H1 (cell line): Measurements from ENCODE around the gene PCGF3. TPM values are rescaled to one million over a fixed set of nuclear protein-coding genes. Genes with fewer than 3 reads are reported as not detected.

Source experiments
- CTCF ChIA-PET: fragments of 300-600 bp; sonication (Branson Sonifier 250); formaldehyde crosslinking; loops from one replicate; lab custom pipeline; 2021; ENCODE audit not compliant: partially characterized antibody; lab: Charles Lee
- POLR2A ChIA-PET: fragments of 300-600 bp; sonication (Branson Sonifier 250); formaldehyde crosslinking; loops from one replicate; lab custom pipeline; 2021; ENCODE audit warnings: inconsistent platforms; ENCODE audit not compliant: partially characterized antibody; lab: Charles Lee
- DNase-seq, 2 experiments: peaks; one replicate each; pipeline versions ENCODE4 v3.0.0 to v3.0.0-alpha.2; 2010 to 2022; ENCODE audit warnings: low spot score in 2 of 2, low read depth in 1 of 2, mixed read lengths in 1 of 2
- FAIRE-seq: peaks from 2 replicates; lab custom pipeline; 2011; peaks lifted over from hg19 to GRCh38; lab: Jason Lieb, UNC
- H2AFZ ChIP-seq: 2 replicates; pipeline ENCODE4 v1.8.1; 2012; ENCODE audit warnings: low read length, inconsistent platforms
- H2AK5ac ChIP-seq: 2 replicates; pipeline ENCODE4 v1.6.1; 2013; ENCODE audit warnings: low read depth, low read length
- H2BK120ac ChIP-seq: replicated peaks from 2 replicates; pipeline ENCODE3; 2013; ENCODE audit warnings: low read depth, low read length, inconsistent platforms
- H2BK12ac ChIP-seq: 2 replicates; pipeline ENCODE4 v1.6.1; 2013; ENCODE audit warnings: low read depth, low read length
- H2BK15ac ChIP-seq: 2 replicates; pipeline ENCODE4 v1.6.1; 2013; ENCODE audit warnings: low read length
- H2BK20ac ChIP-seq: 2 replicates; pipeline ENCODE4 v1.6.1; 2013; ENCODE audit warnings: low read length
- H2BK5ac ChIP-seq: 2 replicates; pipeline ENCODE4 v1.6.1; 2013; ENCODE audit warnings: low read depth, low read length
- H3K14ac ChIP-seq: 2 replicates; pipeline ENCODE4 v1.6.1; 2013; ENCODE audit warnings: inconsistent platforms; ENCODE audit not compliant: insufficient read length
- H3K18ac ChIP-seq: 2 replicates; pipeline ENCODE4 v1.6.1; 2013; ENCODE audit warnings: low read length; ENCODE audit errors: extremely low read depth
- H3K23ac ChIP-seq: 2 replicates; pipeline ENCODE4 v1.6.1; 2013; ENCODE audit warnings: inconsistent platforms; ENCODE audit not compliant: insufficient read length
- H3K23me2 ChIP-seq: 2 replicates; pipeline ENCODE4 v1.6.1; 2013; ENCODE audit warnings: low read depth, low read length
- H3K27ac ChIP-seq: 2 replicates; pipeline ENCODE4 v1.6.1; 2011; ENCODE audit warnings: low read depth, low read length, inconsistent platforms
- H3K27me3 ChIP-seq, 4 experiments: replicated peaks in 1 of 4; 1 replicate in 1 of 4; 2 replicates in 3 of 4; pipeline versions ENCODE4 v1.6.1 to v1.8.1; 2011 to 2013; ENCODE audit warnings: low read length in 3 of 4, mild to moderate bottlenecking in 3 of 4, inconsistent platforms in 2 of 4, mixed read lengths in 2 of 4, moderate library complexity in 1 of 4; ENCODE audit not compliant: control insufficient read depth in 3 of 4, insufficient read depth in 3 of 4; ENCODE audit errors: extremely low read depth in 1 of 4
- H3K36me3 ChIP-seq, 4 experiments: 2 replicates each; pipeline versions ENCODE4 v1.6.1 to v1.8.1; 2011 to 2013; ENCODE audit warnings: mild to moderate bottlenecking in 4 of 4, low read length in 3 of 4, moderate library complexity in 2 of 4, control low read depth in 1 of 4, inconsistent platforms in 1 of 4; ENCODE audit not compliant: insufficient read depth in 4 of 4, control insufficient read depth in 2 of 4
- H3K4ac ChIP-seq: replicated peaks from 2 replicates; pipeline ENCODE3; 2013; ENCODE audit warnings: low read length, low read depth, mixed read lengths, inconsistent platforms; ENCODE audit not compliant: insufficient read length
- H3K4me1 ChIP-seq, 4 experiments: replicated peaks in 1 of 4; 1 replicate in 1 of 4; 2 replicates in 3 of 4; pipeline versions ENCODE4 v1.6.1 to v1.8.1; 2011 to 2013; ENCODE audit warnings: low read length in 3 of 4, inconsistent platforms in 2 of 4, mixed read lengths in 1 of 4; ENCODE audit not compliant: insufficient read depth in 4 of 4, control insufficient read depth in 3 of 4
- H3K4me2 ChIP-seq, 2 experiments: 2 replicates each; pipeline versions ENCODE4 v1.6.1 to v1.8.1; 2011 to 2013; ENCODE audit warnings: low read depth in 2 of 2, low read length in 2 of 2, control low read depth in 1 of 2, inconsistent platforms in 1 of 2, mild to moderate bottlenecking in 1 of 2; ENCODE audit not compliant: insufficient read depth in 1 of 2
- H3K4me3 ChIP-seq, 4 experiments: fragments of 200-600, 300-600 bp in 1 of 4; sonication (generic), shearing (Covaris generic), sonication (Bioruptor Twin) in 1 of 4; 2 replicates each; pipeline versions ENCODE4 v1.5.1 to v1.8.1; 2011 to 2016; ENCODE audit warnings: low read length in 4 of 4, low read depth in 3 of 4, control low read depth in 2 of 4, inconsistent platforms in 2 of 4, mild to moderate bottlenecking in 2 of 4, mixed read lengths in 1 of 4, moderate library complexity in 1 of 4; ENCODE audit not compliant: insufficient read depth in 2 of 4; ENCODE audit errors: extremely low read depth in 1 of 4
- H3K56ac ChIP-seq: replicated peaks from 2 replicates; pipeline ENCODE3; 2013; ENCODE audit warnings: low read depth, mild to moderate bottlenecking, mixed read lengths, low read length, inconsistent platforms; ENCODE audit not compliant: insufficient read length
- H3K79me1 ChIP-seq: 2 replicates; pipeline ENCODE4 v1.6.1; 2013; ENCODE audit warnings: low read depth, low read length, control low read depth
- H3K79me2 ChIP-seq, 2 experiments: 2 replicates each; pipeline versions ENCODE4 v1.6.1 to v1.8.1; 2012 to 2013; ENCODE audit warnings: low read length in 2 of 2, mild to moderate bottlenecking in 2 of 2, inconsistent platforms in 1 of 2; ENCODE audit not compliant: insufficient read depth in 2 of 2, control insufficient read depth in 1 of 2
- H3K9ac ChIP-seq, 4 experiments: replicated peaks in 1 of 4; 1 replicate in 1 of 4; 2 replicates in 3 of 4; pipeline versions ENCODE4 v1.6.1 to v1.8.1; 2011 to 2013; ENCODE audit warnings: low read depth in 3 of 4, low read length in 3 of 4, control low read depth in 2 of 4, mild to moderate bottlenecking in 2 of 4, moderate library complexity in 2 of 4, inconsistent platforms in 1 of 4; ENCODE audit errors: extremely low read depth in 1 of 4
- H3K9me3 ChIP-seq, 2 experiments: 2 replicates each; pipeline versions ENCODE4 v1.6.1 to v1.8.1; 2012 to 2013; ENCODE audit warnings: mild to moderate bottlenecking in 2 of 2, moderate library complexity in 2 of 2, control low read depth in 1 of 2, inconsistent platforms in 1 of 2, low read depth in 1 of 2, low read length in 1 of 2, mixed read lengths in 1 of 2; ENCODE audit not compliant: insufficient read depth in 2 of 2
- H4K20me1 ChIP-seq, 2 experiments: replicated peaks in 1 of 2; 2 replicates each; pipeline versions ENCODE3 to v1.8.1; 2011 to 2013; ENCODE audit warnings: inconsistent platforms in 2 of 2, low read length in 2 of 2, mild to moderate bottlenecking in 1 of 2; ENCODE audit not compliant: insufficient read depth in 2 of 2, control insufficient read depth in 1 of 2
- H4K5ac ChIP-seq: 2 replicates; pipeline ENCODE4 v1.6.1; 2013; ENCODE audit warnings: low read length, low read depth, mixed read lengths, inconsistent platforms; ENCODE audit not compliant: insufficient read length
- H4K8ac ChIP-seq: 2 replicates; pipeline ENCODE4 v1.8.0; 2013; ENCODE audit warnings: mild to moderate bottlenecking, moderate library complexity, low read length, inconsistent platforms; ENCODE audit not compliant: insufficient read depth; ENCODE audit errors: extremely low read depth
- H4K91ac ChIP-seq: replicated peaks from 2 replicates; pipeline ENCODE3; 2013; ENCODE audit warnings: low read length, mixed read lengths, inconsistent platforms; ENCODE audit not compliant: insufficient read length
- BRCA1 ChIP-seq: IDR thresholded peaks from 2 replicates; pipeline ENCODE4 v1.6.1; 2012; ENCODE audit warnings: low read depth, low read length, improper control_type of control experiment
- CBX5 ChIP-seq: fragments of 300-800, 300-1000 bp; sonication (generic); IDR thresholded peaks from 2 replicates; pipeline ENCODE4 v1.7.1; 2016; ENCODE audit warnings: antibody characterized with exemption, low read length, low read depth
- WGBS, 2 experiments: shearing (Covaris generic) in 1 of 2; methylation state at CpG; one replicate each; pipeline versions ENCODE4 v1.1.6 to v1.1.7; 2013 to 2015; ENCODE audit warnings: low lambda C conversion rate in 2 of 2, mixed read lengths in 2 of 2, inconsistent platforms in 1 of 2, low coverage in 1 of 2, missing lambda C conversion rate in 1 of 2; ENCODE audit not compliant: insufficient replicate concordance in 2 of 2, insufficient coverage in 1 of 2, insufficient read length in 1 of 2; ENCODE audit errors: extremely low coverage in 1 of 2, missing lambda C conversion rate in 1 of 2; 5-methylcytosine and 5-hydroxymethylcytosine counted together
- polyA plus RNA-seq, 7 experiments: library from polyadenylated mRNA; depleted of rRNA in 3 of 7; stranded (reverse) in 5 of 7; unstranded in 2 of 7; fragments of >200 nt in 5 of 7; fragments of 200-250 nt in 2 of 7; gene quantifications; 1 replicate in 5 of 7; 2 replicates in 1 of 7; 4 replicates in 1 of 7; pipeline versions ENCODE4 v1.2.1 to v1.2.3, GENCODE V29; 2011 to 2013; ENCODE audit warnings: missing spikeins in 2 of 7, mixed read lengths in 2 of 7
- total RNA-seq: library from RNA; stranded (reverse); fragmentation: NEBNext Ultra II Directional; extraction: Animal tissue kit (Norgen Biotek cat#: 25700); gene quantifications from 2 replicates; pipeline ENCODE4 v1.2.1, GENCODE V29; 2021

PCGF3 gene
- total and polyA plus RNA-seq, 2 of the 8 experiments (the other 6 are each of a cell fraction or from before 2014, with no cell fraction given), result 52.7 to 52.9 TPM

- DNase-seq, result no peak
- Histone ChIP-seq H3K36me3 (no peaks in the 10 kb centered on the region; a peak in 1 of 8 replicates), H3K4me1 (no peaks in the 10 kb centered on the region), H3K4me3 (no peak overlapping the region), H2AFZ (no peak overlapping the region), H4K20me1 (peaks cover 0 to 22% of the 10 kb centered on the region in 2 experiments), H3K27me3 (0 out of 7 replicates have a peak, but pooled peaks cover 0 to 2% (median 0%) of the 10 kb centered on the region in 4 experiments), H4K91ac (no peak overlapping the region), H2AK5ac (no peak overlapping the region), H3K4me2 (no peak overlapping the region), H3K14ac (no peak overlapping the region), H2BK12ac (no peak overlapping the region), H4K8ac (no peak overlapping the region), H3K18ac (no peak overlapping the region), H2BK120ac (no peak overlapping the region), H3K9ac (no peak overlapping the region; a peak in 1 of 7 replicates), H3K79me1 (no peaks in the 10 kb centered on the region), H3K79me2 (no peaks in the 10 kb centered on the region), H4K5ac (no peak overlapping the region), H3K9me3 (no peaks in the 10 kb centered on the region), H3K56ac (no peak overlapping the region), H3K23me2 (peaks cover 7% of the 10 kb centered on the region; the same call in 1 of the 2 replicates), H3K4ac (no peak overlapping the region), H2BK15ac (no peak overlapping the region), H3K23ac (no peak overlapping the region), H3K27ac (no peak overlapping the region), H2BK5ac (no peak overlapping the region), H2BK20ac (no peak overlapping the region)
- FAIRE-seq, result no peak
- POLR2A ChIA-PET, result interaction anchor here (0.6 kb wide), 1 partner anchor 328 kb away, joined by 3 read pairs; no protein-coding TSS in a partner anchor
- CTCF ChIA-PET, result no interaction called here
- WGBS, 2 experiments, result 93% methylated on average over 8 of the region's 8 CpGs; no CpG with 5 or more reads in 1 of the 2 experiments
- TF ChIP-seq BRCA1 (no peak), CBX5 (no peak)
These were observed 45.8 kb upstream of the PCGF3 start for GRCh38 chr4:659851-660250.
